Small intestine (tissue), 7 donors: Measurements from ENCODE around the gene TMEM255B. TPM values are rescaled to one million over a fixed set of nuclear protein-coding genes. Genes with fewer than 3 reads are reported as not detected.
A peak's percentile ranks its signal among the peaks of the same experiment; 100 is the strongest.
"Not testable (repeated sequence)": the region's sequence is repeated elsewhere in the genome, so short reads cannot be mapped to it uniquely, and the experiment has no call there.

Experiments used
- DNase-seq, 2 donors: peaks; one replicate each; pipeline versions ENCODE4 v3.0.0 to v3.0.0-alpha.2; 2013
- FAIRE-seq: peaks from 2 replicates; lab custom pipeline; 2012; peaks lifted over from hg19 to GRCh38; lab: Jason Lieb, UNC
- H3K27ac ChIP-seq, 3 donors: one replicate each; pipeline ENCODE4 v1.5.1; 2013; ENCODE audit warnings: low read length in 2 of 3, mild to moderate bottlenecking in 2 of 3, control low read depth in 1 of 3, inconsistent platforms in 1 of 3, low read depth in 1 of 3, moderate library complexity in 1 of 3
- H3K27me3 ChIP-seq, 3 donors: one replicate each; pipeline ENCODE4 v1.6.1; 2013; ENCODE audit warnings: low read length in 3 of 3, inconsistent platforms in 1 of 3; ENCODE audit not compliant: control insufficient read depth in 3 of 3, insufficient read depth in 3 of 3
- H3K36me3 ChIP-seq, 3 donors: one replicate each; pipeline ENCODE4 v1.6.1; 2013; ENCODE audit warnings: low read length in 3 of 3, inconsistent platforms in 1 of 3, low read depth in 1 of 3, mild to moderate bottlenecking in 1 of 3, moderate library complexity in 1 of 3; ENCODE audit not compliant: control insufficient read depth in 3 of 3, insufficient read depth in 2 of 3
- H3K4me1 ChIP-seq, 3 donors: one replicate each; pipeline ENCODE4 v1.6.1; 2013; ENCODE audit warnings: low read length in 2 of 3, inconsistent platforms in 1 of 3, low read depth in 1 of 3, mild to moderate bottlenecking in 1 of 3, moderate library complexity in 1 of 3; ENCODE audit not compliant: control insufficient read depth in 3 of 3, insufficient read depth in 2 of 3
- H3K4me3 ChIP-seq, 3 donors: one replicate each; pipeline ENCODE4 v1.5.1; 2013; ENCODE audit warnings: low read length in 3 of 3, control low read depth in 1 of 3, inconsistent platforms in 1 of 3, low read depth in 1 of 3, mild to moderate bottlenecking in 1 of 3, moderate library complexity in 1 of 3
- H3K9me3 ChIP-seq, 2 donors: one replicate each; pipeline ENCODE4 v1.6.1; 2013; ENCODE audit warnings: low read depth in 1 of 2, low read length in 1 of 2; ENCODE audit not compliant: control insufficient read depth in 2 of 2, insufficient read depth in 1 of 2
- WGBS, 3 donors: extraction: QIAGEN DNeasy Blood & Tissue Kit; methylation state at CpG; one replicate each; pipeline ENCODE4 v1.1.7; 2013; 5-methylcytosine and 5-hydroxymethylcytosine counted together
- polyA plus RNA-seq, 4 donors: library from polyadenylated mRNA; stranded (reverse) in 3 of 4; unstranded in 1 of 4; fragments of 200-250 nt in 3 of 4; fragments of 120-200 nt in 1 of 4; gene quantifications; one replicate each; pipeline versions ENCODE4 v1.2.1 to v1.2.3, GENCODE V29; 2013
- donor health status: healthy with polysubstance abuse.
- donor health status: control.
- donor health status: control.
- donor health status: Bipolar disorder and iron deficiency.
- donor health status: healthy.

Gene TMEM255B
- polyA plus RNA-seq, 4 donors = 1.4 to 9.3 (median 2.6) TPM; not detected in 1

DNA sequence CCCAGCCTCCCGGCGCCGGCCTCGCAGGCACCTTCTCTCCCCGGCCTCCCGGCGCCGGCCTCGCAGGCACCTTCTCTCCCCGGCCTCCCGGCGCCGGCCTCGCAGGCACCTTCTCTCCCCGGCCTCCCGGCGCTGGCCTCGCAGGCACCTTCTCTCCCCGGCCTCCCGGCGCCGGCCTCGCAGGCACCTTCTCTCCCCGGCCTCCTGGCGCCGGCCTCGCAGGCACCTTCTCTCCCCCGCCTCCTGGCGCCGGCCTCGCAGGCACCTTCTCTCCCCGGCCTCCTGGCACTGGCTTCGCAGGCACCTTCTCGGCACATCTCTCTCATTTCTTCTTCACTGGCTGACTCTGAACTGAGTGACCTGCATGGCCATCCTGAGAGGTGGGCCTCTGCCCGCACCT lies 67.4 kb downstream of the TMEM255B start:
- H3K9me3 ChIP-seq, FAIRE-seq, H3K27ac ChIP-seq, H3K27me3 ChIP-seq, H3K4me1 ChIP-seq, DNase-seq, H3K4me3 ChIP-seq: not testable (repeated sequence)
- 81 to 92% (median 85%) methylated on average over 25 to 32 of the region's 35 CpGs for WGBS, 3 donors
- H3K36me3 ChIP-seq = peaks cover 6 to 65% (median 6%) of the 10 kb centered on the region in 3 donors

DNA sequence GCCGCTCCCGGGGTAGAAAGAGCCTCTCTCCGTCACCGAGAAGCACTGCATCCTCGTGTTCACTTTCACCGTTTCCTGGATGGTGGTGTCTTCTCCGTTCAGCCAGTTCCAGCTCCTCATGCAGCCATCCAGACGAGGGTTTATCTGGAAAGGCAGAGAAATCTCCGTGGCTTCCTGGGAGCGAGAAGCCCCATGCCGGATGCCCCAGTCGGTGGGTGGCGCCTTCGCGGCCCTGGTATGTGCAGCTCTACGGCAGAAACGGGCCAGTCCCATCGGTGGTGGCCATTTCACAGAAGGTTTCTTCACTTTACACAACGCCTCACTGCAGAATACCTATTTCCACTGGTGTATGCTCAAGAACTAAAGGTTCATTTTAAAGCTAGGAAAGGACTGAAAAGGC lies 68.0 kb downstream of the TMEM255B start:
- Histone ChIP-seq H3K27ac (no peak overlapping the region), H3K4me1 (no peaks in the 10 kb centered on the region), H3K9me3 (no peaks in the 10 kb centered on the region), H3K27me3 (no peaks in the 10 kb centered on the region), H3K4me3 (no peak overlapping the region), H3K36me3 (peaks cover 6 to 61% (median 6%) of the 10 kb centered on the region in 3 donors)
- DNase-seq (no peak), FAIRE-seq (no peak)
- WGBS, 3 donors = 86 to 94% (median 92%) methylated on average over 19 of the region's 19 CpGs

DNA sequence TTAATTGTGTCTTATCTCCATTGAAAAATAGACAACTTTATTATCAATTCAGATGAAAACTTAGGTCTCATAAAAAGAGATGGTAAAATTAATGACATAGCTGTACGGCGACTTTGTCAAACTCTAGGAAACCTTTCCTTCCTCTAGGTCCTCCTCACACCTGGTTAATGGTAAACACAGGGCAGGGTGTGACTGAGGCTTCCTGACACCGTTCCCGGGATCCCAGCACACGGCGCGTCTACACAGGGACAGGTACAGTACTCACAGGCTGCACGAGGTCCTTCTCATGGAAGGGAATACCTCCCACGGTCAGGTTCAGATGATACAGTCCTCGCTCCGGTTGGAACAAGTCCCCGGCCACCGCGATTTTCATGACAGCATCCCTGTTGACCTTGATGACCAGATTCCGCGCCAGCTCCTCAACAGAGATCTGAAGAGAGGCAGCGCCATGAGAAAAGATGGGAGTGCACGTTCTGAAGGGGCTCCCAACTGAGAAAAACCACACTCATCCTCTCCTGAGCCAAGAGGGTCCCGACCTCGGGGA lies 69.3 kb downstream of the TMEM255B start:
- DNase-seq (no peak), FAIRE-seq (no peak)
- no peaks in the 10 kb centered on the region for H3K27me3 ChIP-seq
- H3K9me3 ChIP-seq = no peaks in the 10 kb centered on the region
- H3K4me1 ChIP-seq = no peaks in the 10 kb centered on the region
- H3K27ac ChIP-seq = no peak overlapping the region
- peaks cover 4 to 60% (median 6%) of the 10 kb centered on the region in 3 donors for H3K36me3 ChIP-seq
- 90 to 96% (median 94%) methylated on average over 19 to 20 of the region's 20 CpGs for WGBS, 3 donors
- H3K4me3 ChIP-seq = no peak overlapping the region

DNA sequence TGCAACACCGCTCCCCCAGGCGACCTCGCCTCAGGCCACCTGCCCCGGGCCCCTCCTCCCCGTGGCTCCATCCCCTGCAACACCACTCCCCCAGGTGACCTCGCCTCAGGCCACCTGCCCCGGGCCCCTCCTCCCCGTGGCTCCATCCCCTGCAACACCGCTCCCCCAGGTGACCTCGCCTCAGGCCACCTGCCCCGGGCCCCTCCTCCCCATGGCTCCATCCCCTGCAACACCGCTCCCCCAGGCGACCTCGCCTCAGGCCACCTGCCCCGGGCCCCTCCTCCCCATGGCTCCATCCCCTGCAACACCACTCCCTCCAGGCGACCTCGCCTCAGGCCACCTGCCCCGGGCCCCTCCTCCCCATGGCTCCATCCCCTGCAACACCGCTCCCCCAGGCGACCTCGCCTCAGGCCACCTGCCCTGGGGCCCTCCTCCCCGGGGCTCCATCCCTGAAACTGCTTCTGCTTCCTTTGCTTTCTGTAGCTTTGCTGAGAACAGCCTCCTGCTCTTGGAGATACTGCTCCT lies 71.5 kb downstream of the TMEM255B start:
- H3K9me3 ChIP-seq, DNase-seq, H3K27me3 ChIP-seq, H3K4me1 ChIP-seq, H3K4me3 ChIP-seq, FAIRE-seq, H3K27ac ChIP-seq: not testable (repeated sequence)
- WGBS, 3 donors = 76 to 87% (median 81%) methylated on average over 11 to 22 of the region's 22 CpGs
- peaks cover 4 to 67% (median 6%) of the 10 kb centered on the region in 3 donors for H3K36me3 ChIP-seq

DNA sequence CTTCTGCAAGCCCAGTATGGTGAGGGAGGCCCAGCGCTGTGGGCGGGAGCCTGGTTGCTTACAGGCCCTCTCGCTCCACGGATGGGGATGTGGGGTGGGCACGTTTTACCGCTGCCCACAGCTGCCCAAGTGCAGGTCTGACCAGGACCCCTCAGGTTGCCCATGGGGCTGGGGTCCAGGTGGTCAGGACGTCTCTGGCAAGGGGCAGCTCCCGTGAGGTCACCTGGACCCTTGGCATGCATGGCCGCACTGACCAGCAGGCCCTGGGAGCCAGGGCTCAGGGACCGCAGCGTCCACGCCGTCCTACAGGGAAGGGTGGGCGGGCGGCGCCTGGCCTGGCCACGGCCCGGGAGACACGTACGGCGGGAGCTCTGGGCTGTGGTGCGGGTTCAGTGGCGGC lies 72.0 kb downstream of the TMEM255B start:
- Histone ChIP-seq H3K36me3 (peaks cover 4 to 62% (median 6%) of the 10 kb centered on the region in 3 donors), H3K4me3 (no peak overlapping the region), H3K27me3 (no peaks in the 10 kb centered on the region), H3K9me3 (no peaks in the 10 kb centered on the region), H3K4me1 (no peaks in the 10 kb centered on the region), H3K27ac (no peak overlapping the region)
- WGBS, 3 donors = 88 to 94% (median 92%) methylated on average over 17 to 23 of the region's 23 CpGs
- no peak for FAIRE-seq
- DNase-seq = no peak

DNA sequence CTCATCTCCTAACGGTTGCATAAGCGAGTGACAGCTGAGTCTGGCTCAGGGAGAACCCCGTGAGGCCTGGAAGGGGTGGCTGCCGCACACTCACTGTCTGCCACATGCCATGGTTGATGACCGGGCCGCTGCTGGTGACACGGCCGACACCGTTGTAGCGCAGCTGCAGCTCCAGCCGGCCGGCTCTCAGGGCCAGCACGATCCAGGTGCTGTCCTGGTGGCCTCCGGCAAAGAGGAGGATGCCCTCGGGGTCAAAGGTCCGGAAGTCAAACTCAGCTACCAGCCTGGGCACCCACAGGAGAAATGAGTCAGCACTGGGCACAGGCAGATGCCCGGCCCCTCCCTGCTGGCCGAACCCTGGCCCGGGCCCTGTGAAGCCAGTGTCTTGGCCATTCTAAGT lies 73.2 kb downstream of the TMEM255B start:
- FAIRE-seq = no peak

DNA sequence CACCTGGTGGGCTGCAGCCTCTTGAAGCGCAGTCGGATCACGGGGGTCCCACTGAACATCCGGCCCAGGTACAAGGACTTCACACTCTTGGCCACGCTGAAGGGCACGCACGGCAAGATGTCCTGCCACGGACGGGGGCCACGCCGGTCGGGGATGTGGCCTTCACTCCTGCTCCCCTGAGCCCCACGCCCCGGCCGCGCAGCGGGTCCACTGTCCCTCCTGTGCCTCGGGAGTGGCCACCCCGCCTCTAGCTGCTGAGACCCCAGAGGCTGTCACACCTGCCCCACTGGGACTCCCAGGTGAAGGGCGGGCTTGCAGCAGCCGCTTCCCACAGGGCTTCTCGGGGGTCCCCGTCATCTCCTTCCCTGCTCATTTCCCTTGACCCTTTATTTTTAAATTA lies 73.6 kb downstream of the TMEM255B start:
- DNase-seq (no peak), FAIRE-seq (no peak)
- WGBS, 3 donors = 88 to 92% (median 92%) methylated on average over 22 to 23 of the region's 23 CpGs
- Histone ChIP-seq H3K9me3 (no peaks in the 10 kb centered on the region), H3K27me3 (no peaks in the 10 kb centered on the region), H3K4me3 (no peak overlapping the region), H3K27ac (no peak overlapping the region), H3K36me3 (peaks cover 1 to 61% (median 4%) of the 10 kb centered on the region in 3 donors), H3K4me1 (peaks cover 0 to 7% (median 0%) of the 10 kb centered on the region in 3 donors)

More for the DNA sequence above, 73.2 kb downstream of the TMEM255B start:
- Histone ChIP-seq H3K9me3 (no peaks in the 10 kb centered on the region), H3K4me3 (no peak overlapping the region), H3K27ac (no peak overlapping the region), H3K27me3 (no peaks in the 10 kb centered on the region), H3K36me3 (peaks cover 4 to 60% (median 6%) of the 10 kb centered on the region in 3 donors), H3K4me1 (peaks cover 0 to 3% (median 0%) of the 10 kb centered on the region in 3 donors)
- 57 to 79% (median 76%) methylated on average over 19 of the region's 19 CpGs for WGBS, 3 donors
- DNase-seq = peak in 1 of 2 donors; percentile 77

DNA sequence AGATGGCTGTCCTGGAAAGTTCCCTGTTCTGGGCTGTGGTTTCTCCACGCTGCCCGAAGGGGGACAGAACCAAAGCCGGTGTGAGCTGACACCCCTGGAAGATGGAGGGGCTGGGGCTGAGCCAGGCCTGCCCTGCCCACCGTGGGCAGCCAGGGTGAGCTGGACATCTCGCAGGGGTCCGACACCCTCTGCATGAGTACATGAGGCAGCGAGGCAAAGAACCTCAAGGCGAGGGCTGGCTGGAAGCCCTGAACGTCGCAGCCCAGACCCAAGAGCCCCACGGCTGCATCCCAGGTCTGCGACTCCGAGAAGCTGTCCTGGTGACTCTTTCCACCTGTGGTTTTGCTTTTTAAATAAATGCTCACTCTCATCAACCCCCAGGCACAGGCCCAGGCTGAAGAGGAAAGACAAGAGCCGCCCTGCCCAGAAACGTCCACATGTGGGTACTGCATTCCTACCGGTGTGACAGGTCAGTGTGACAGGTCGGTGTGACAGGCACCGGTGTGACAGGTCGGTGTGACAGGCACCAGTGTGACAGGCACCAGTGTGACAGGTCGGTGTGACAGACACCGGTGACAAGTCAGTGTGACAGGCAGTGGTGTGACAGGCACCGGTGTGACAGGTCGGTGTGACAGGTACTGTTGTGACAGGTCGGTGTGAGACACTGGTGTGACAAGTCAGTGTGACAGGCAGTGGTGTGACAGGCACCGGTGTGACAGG lies 74.2 kb downstream of the TMEM255B start:
- Histone ChIP-seq H3K27me3 (no peaks in the 10 kb centered on the region), H3K4me1 (peaks cover 0 to 12% (median 5%) of the 10 kb centered on the region in 3 donors), H3K9me3 (no peaks in the 10 kb centered on the region), H3K27ac (no peak overlapping the region), H3K4me3 (no peak overlapping the region), H3K36me3 (peaks cover 0 to 63% (median 4%) of the 10 kb centered on the region in 3 donors)
- FAIRE-seq (no peak), DNase-seq (no peak)
- WGBS, 3 donors = 89 to 94% (median 94%) methylated on average over 25 of the region's 25 CpGs
